Natural killer cell (primary cell): ENCODE results near the gene GTF2E1. TPM values are rescaled to one million over a fixed set of nuclear protein-coding genes. Genes with fewer than 3 reads are reported as not detected.

Experiments used
- ATAC-seq, 3 donors: fragments of 150-1000 bp in 2 of 3; fragments of 200-7000 bp in 1 of 3; cut with Tn5 transposase; 1 replicate in 1 of 3; 2 replicates in 2 of 3; pipeline ENCODE4 v1.10.0; 2021; ENCODE audit warnings: mild to moderate bottlenecking in 2 of 3, moderate library complexity in 2 of 3
- DNase-seq, 2 donors: peaks; one replicate each; pipeline versions ENCODE4 v3.0.0 to v3.0.0-alpha.2; 2013 to 2021; ENCODE audit warnings: mixed read lengths in 1 of 2
- H3K27ac ChIP-seq: one replicate; pipeline ENCODE4 v1.5.1; 2013; ENCODE audit warnings: mild to moderate bottlenecking, low read length
- H3K27me3 ChIP-seq: one replicate; pipeline ENCODE4 v1.6.1; 2013; ENCODE audit warnings: low read length; ENCODE audit not compliant: control insufficient read depth, insufficient read depth
- H3K36me3 ChIP-seq: one replicate; pipeline ENCODE4 v1.6.1; 2013; ENCODE audit warnings: low read length; ENCODE audit not compliant: control insufficient read depth, insufficient read depth
- H3K4me1 ChIP-seq: one replicate; pipeline ENCODE4 v1.6.1; 2013; ENCODE audit warnings: low read length; ENCODE audit not compliant: control insufficient read depth, insufficient read depth
- H3K4me3 ChIP-seq: one replicate; pipeline ENCODE4 v1.5.1; 2013; ENCODE audit warnings: low read length
- H3K9me3 ChIP-seq: one replicate; pipeline ENCODE4 v1.6.1; 2013; ENCODE audit warnings: low read length; ENCODE audit not compliant: control insufficient read depth, insufficient read depth
- H3K27ac Mint-ChIP-seq, 2 donors: one replicate each; pipeline ENCODE4 v1.8.0; 2022; ENCODE audit warnings: mild to moderate bottlenecking in 2 of 2, mixed read lengths in 2 of 2, moderate library complexity in 1 of 2
- H3K27me3 Mint-ChIP-seq, 2 donors: one replicate each; pipeline ENCODE4 v1.8.0; 2022; ENCODE audit warnings: low read depth in 2 of 2, mixed read lengths in 2 of 2
- H3K36me3 Mint-ChIP-seq: one replicate; pipeline ENCODE4 v1.8.0; 2022; ENCODE audit warnings: mixed read lengths
- H3K4me1 Mint-ChIP-seq, 2 donors: one replicate each; pipeline ENCODE4 v1.8.0; 2022; ENCODE audit warnings: mixed read lengths in 2 of 2
- H3K4me3 Mint-ChIP-seq: one replicate; pipeline ENCODE4 v1.8.0; 2022; ENCODE audit warnings: mild to moderate bottlenecking, moderate library complexity, mixed read lengths
- H3K9me3 Mint-ChIP-seq, 2 donors: one replicate each; pipeline ENCODE4 v1.8.0; 2022; ENCODE audit warnings: mixed read lengths in 2 of 2
- CTCF ChIP-seq: fragments of 200-600 bp; IDR thresholded peaks from one replicate; pipeline ENCODE4 v1.8.0; 2022; ENCODE audit warnings: antibody characterized with exemption
- WGBS: methylation state at CpG from one replicate; pipeline ENCODE4 v1.1.7; 2013; ENCODE audit warnings: missing lambda C conversion rate; ENCODE audit not compliant: insufficient coverage; 5-methylcytosine and 5-hydroxymethylcytosine counted together
- intact Hi-C: fragments of 100-400 bp; cut with micrococcal nuclease; formaldehyde crosslinking; loops from one replicate; pipeline ENCODE4 v1.14.2; 2022
- total RNA-seq, 4 donors: library from RNA; stranded (reverse); fragments of 120-200 nt in 1 of 4; gene quantifications; one replicate each; pipeline versions ENCODE4 v1.2.3 to v1.2.4, GENCODE V29; 2013 to 2022

Gene GTF2E1
- total RNA-seq, 3 donors from 2014 or later (not counting 1 experiment from before 2014, with no cell fraction given), result 10.9 to 15.7 (median 12.7) TPM

- ATAC-seq (no peak), DNase-seq (no peak)
- Histone ChIP-seq H3K9me3 (no peaks in the 10 kb centered on the region), H3K4me1 (no peaks in the 10 kb centered on the region), H3K4me3 (no peak overlapping the region), H3K36me3 (no peaks in the 10 kb centered on the region), H3K27ac (no peak overlapping the region), H3K27me3 (no peaks in the 10 kb centered on the region)
- 88% methylated on average over 3 of the region's 3 CpGs for whole genome bisulfite sequencing
- H3K27ac Mint-ChIP-seq, result no peak overlapping the region
- H3K27me3 Mint-ChIP-seq, result peaks cover 8 to 16% of the 10 kb centered on the region in 2 donors
- H3K9me3 Mint-ChIP-seq, result no peaks in the 10 kb centered on the region
- H3K36me3 Mint-ChIP-seq, result no peaks in the 10 kb centered on the region
- H3K4me1 Mint-ChIP-seq, result no peaks in the 10 kb centered on the region
- intact Hi-C loops, result no loop called here
- no peak overlapping the region for H3K4me3 Mint-ChIP-seq
- TF ChIP-seq CTCF, result no peak
These were observed 80.6 kb downstream of the GTF2E1 start for GRCh38 chr3:120823156-120823555.

GRCh38 chr3:120824613-120825012 is 82.1 kb downstream of the GTF2E1 start:
- no peak for TF ChIP-seq CTCF
- Histone ChIP-seq H3K9me3 (no peaks in the 10 kb centered on the region), H3K27ac (no peak overlapping the region), H3K4me3 (no peak overlapping the region), H3K36me3 (no peaks in the 10 kb centered on the region), H3K4me1 (no peaks in the 10 kb centered on the region), H3K27me3 (no peaks in the 10 kb centered on the region)
- intact Hi-C loops, result no loop called here
- no peaks in the 10 kb centered on the region for H3K4me1 Mint-ChIP-seq
- DNase-seq, result no peak
- H3K9me3 Mint-ChIP-seq, result no peaks in the 10 kb centered on the region
- no peaks in the 10 kb centered on the region for H3K36me3 Mint-ChIP-seq
- no peak overlapping the region for H3K27ac Mint-ChIP-seq
- ATAC-seq, result no peak
- H3K4me3 Mint-ChIP-seq, result no peak overlapping the region
- 57% methylated on average over 1 of the region's 1 CpG for WGBS
- peaks cover 4 to 5% of the 10 kb centered on the region in 2 donors for H3K27me3 Mint-ChIP-seq

GRCh38 chr3:120828796-120829195 is 86.3 kb downstream of the GTF2E1 start:
- Histone ChIP-seq H3K27me3 (no peaks in the 10 kb centered on the region), H3K36me3 (no peaks in the 10 kb centered on the region), H3K4me3 (no peak overlapping the region), H3K4me1 (no peaks in the 10 kb centered on the region), H3K27ac (no peak overlapping the region), H3K9me3 (no peaks in the 10 kb centered on the region)
- Mint-ChIP-seq H3K9me3 (no peaks in the 10 kb centered on the region), H3K4me1 (no peaks in the 10 kb centered on the region), H3K36me3 (no peaks in the 10 kb centered on the region), H3K27ac (no peak overlapping the region), H3K4me3 (no peak overlapping the region), H3K27me3 (peaks cover 0 to 10% of the 10 kb centered on the region in 2 donors)
- intact Hi-C loops, result no loop called here
- ATAC-seq, result no peak
- no CpG with 5 or more reads among the region's 1 CpG for WGBS
- no peak for DNase-seq
- TF ChIP-seq CTCF, result no peak

- no peaks in the 10 kb centered on the region for H3K4me1 Mint-ChIP-seq
- Histone ChIP-seq H3K9me3 (no peaks in the 10 kb centered on the region), H3K4me3 (no peak overlapping the region), H3K36me3 (no peaks in the 10 kb centered on the region), H3K27ac (no peak overlapping the region), H3K4me1 (no peaks in the 10 kb centered on the region), H3K27me3 (no peaks in the 10 kb centered on the region)
- ATAC-seq, result no peak
- DNase-seq, result no peak
- peaks cover 0 to 3% of the 10 kb centered on the region in 2 donors for H3K9me3 Mint-ChIP-seq
- no peak for TF ChIP-seq CTCF
- no peak overlapping the region for H3K27ac Mint-ChIP-seq
- H3K36me3 Mint-ChIP-seq, result no peaks in the 10 kb centered on the region
- intact Hi-C loops, result no loop called here
- peaks cover 0 to 10% of the 10 kb centered on the region in 2 donors for H3K27me3 Mint-ChIP-seq
- H3K4me3 Mint-ChIP-seq, result no peak overlapping the region
- WGBS, result 90% methylated on average over 4 of the region's 4 CpGs
These were observed 88.5 kb downstream of the GTF2E1 start for GRCh38 chr3:120831066-120831465.
